K562 (cell line): ENCODE measurements around the gene GIT2.

Experiments
- ARID1B ChIP-seq: fragments of 450-650 bp; IDR thresholded peaks from 2 replicates; pipeline ENCODE4 v1.6.1; 2016; ENCODE audit warnings: antibody characterized with exemption, mild to moderate bottlenecking, inconsistent platforms
- CTCF ChIP-seq, 3 experiments: IDR thresholded peaks in 2 of 3; conservative IDR thresholded peaks in 1 of 3; 2 replicates each; pipeline ENCODE4 v1.5.1; 2011 to 2012; ENCODE audit warnings: low read length in 3 of 3, mild to moderate bottlenecking in 3 of 3, control low read depth in 2 of 3, improper control_type of control experiment in 1 of 3, inconsistent platforms in 1 of 3, low read depth in 1 of 3, mixed read lengths in 1 of 3, moderate library complexity in 1 of 3; ENCODE audit not compliant: insufficient read depth in 2 of 3
- ETV6 ChIP-seq, 3 experiments: fragments of 150-350 bp in 1 of 3; sonication (generic) in 1 of 3; formaldehyde crosslinking in 1 of 3; IDR thresholded peaks; 2 replicates each; pipeline versions ENCODE4 v1.6.1 to v1.8.0; 2014 to 2022; ENCODE audit warnings: borderline replicate concordance in 2 of 3, low read depth in 2 of 3, antibody characterized with exemption in 1 of 3, low read length in 1 of 3, mild to moderate bottlenecking in 1 of 3, missing genetic modification reagents in 1 of 3
- FOS ChIP-seq: IDR thresholded peaks from 3 replicates; pipeline ENCODE4 v1.6.1; 2011; ENCODE audit not compliant: insufficient read length; ENCODE audit errors: extremely low read depth
- IRF9 ChIP-seq: fragments of 450-650 bp; IDR thresholded peaks from 2 replicates; pipeline ENCODE4 v1.6.1; 2016; ENCODE audit warnings: missing biosample characterization, missing genetic modification characterization
- KAT8 ChIP-seq: fragments of 450-650 bp; IDR thresholded peaks from 2 replicates; pipeline ENCODE4 v1.6.1; 2016; ENCODE audit warnings: low read depth, mild to moderate bottlenecking
- NCOA1 ChIP-seq: fragments of 450-650 bp; IDR thresholded peaks from 2 replicates; pipeline ENCODE4 v1.6.1; 2016; ENCODE audit warnings: low read depth
- PHF21A ChIP-seq: fragments of 450-650 bp; IDR thresholded peaks from 2 replicates; pipeline ENCODE4 v1.6.1; 2017; ENCODE audit warnings: low read depth, borderline replicate concordance
- SMAD2 ChIP-seq: fragments of 150-350 bp; IDR thresholded peaks from 2 replicates; pipeline ENCODE4 v1.6.1; 2014; ENCODE audit warnings: low read depth, mild to moderate bottlenecking, low read length
- ZNF76 ChIP-seq: fragments of 250-450 bp; sonication (Bioruptor Pico); IDR thresholded peaks from 2 replicates; pipeline ENCODE4 v1.4.0; 2020; ENCODE audit warnings: mild to moderate bottlenecking, moderate library complexity, borderline replicate concordance

GRCh38 chr12:109943811-109944210 lies 52.4 kb downstream of the GIT2 start:
- TF ChIP-seq KAT8 = no peak
- no peak for TF ChIP-seq PHF21A
- no peak for TF ChIP-seq ETV6 (IDR thresholded peaks at IDR 0.05; ENCODE audit: borderline replicate concordance in 1 of 2, low read depth in 2 of 2, low read length in 1 of 2)
- TF ChIP-seq ETV6 (CRISPR knock-in tag; IDR thresholded peaks at IDR 0.05; ENCODE audit: borderline replicate concordance) = no peak
- TF ChIP-seq NCOA1 = no peak
- TF ChIP-seq SMAD2 = no peak
- TF ChIP-seq ZNF76 (CRISPR knock-in tag) = no peak
- TF ChIP-seq ARID1B = no peak
- TF ChIP-seq IRF9 (tag) = no peak
- no peak for TF ChIP-seq FOS
- no peak for TF ChIP-seq CTCF (IDR thresholded peaks at IDR 0.05 in 2 of 3, conservative IDR thresholded peaks at IDR 0.05 in 1 of 3; ENCODE audit: insufficient read depth in 2 of 3, low read depth in 1 of 3, low read length in 3 of 3)
